Ishikawa (cell line): ENCODE data around the gene KATNAL1.

ENCODE experiments used
- CEBPB ChIP-seq: IDR thresholded peaks from 2 replicates; pipeline ENCODE4 v1.6.1; 2012
- EGR1 ChIP-seq: IDR thresholded peaks from 2 replicates; pipeline ENCODE4 v1.6.1; 2012
- EP300 ChIP-seq: IDR thresholded peaks from 2 replicates; pipeline ENCODE4 v1.6.1; 2012; ENCODE audit warnings: borderline replicate concordance
- FOXM1 ChIP-seq: IDR thresholded peaks from 2 replicates; pipeline ENCODE4 v1.6.1; 2012; ENCODE audit warnings: low read depth, borderline replicate concordance
- NFIC ChIP-seq: IDR thresholded peaks from 2 replicates; pipeline ENCODE4 v1.6.1; 2012
- RAD21 ChIP-seq: IDR thresholded peaks from 2 replicates; pipeline ENCODE4 v1.6.1; 2012; ENCODE audit warnings: low read depth
- TAF1 ChIP-seq: IDR thresholded peaks from 2 replicates; pipeline ENCODE4 v1.6.1; 2012; ENCODE audit warnings: low read depth, mild to moderate bottlenecking
- TCF12 ChIP-seq: IDR thresholded peaks from 2 replicates; pipeline ENCODE4 v1.6.1; 2012; ENCODE audit warnings: low read depth
- TEAD4 ChIP-seq: IDR thresholded peaks from 2 replicates; pipeline ENCODE4 v1.6.1; 2012
- YY1 ChIP-seq: IDR thresholded peaks from 2 replicates; pipeline ENCODE4 v1.6.1; 2012; ENCODE audit warnings: low read depth
- ZBTB7A ChIP-seq: IDR thresholded peaks from 2 replicates; pipeline ENCODE4 v1.6.1; 2012; ENCODE audit warnings: low read depth
- TF ChIP-seq, protein P1 (sequence below): IDR thresholded peaks from 2 replicates; pipeline ENCODE4 v1.6.1; 2012; ENCODE audit warnings: low read depth, mild to moderate bottlenecking
- TF ChIP-seq, protein P2 (sequence below): IDR thresholded peaks from 2 replicates; pipeline ENCODE4 v1.6.1; 2012

DNA sequence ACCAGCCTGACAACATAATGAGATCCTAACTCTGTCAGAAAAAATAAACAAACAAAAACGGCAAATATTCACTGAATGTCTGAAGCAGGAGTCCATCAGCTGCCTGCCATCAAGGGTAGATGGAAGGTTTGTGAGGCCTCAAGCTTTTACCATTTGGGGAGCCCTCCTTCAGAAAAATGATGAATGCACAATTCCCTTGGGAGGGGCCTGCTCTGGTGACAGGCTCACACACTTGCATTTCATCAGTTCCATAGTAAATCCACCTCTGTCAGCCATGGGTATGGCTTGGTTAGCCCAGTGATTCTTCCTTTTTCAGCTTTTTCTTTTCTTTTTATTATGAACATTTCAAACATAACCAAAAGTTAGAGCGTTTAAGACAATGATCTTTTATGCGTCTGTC, 26.3 kb upstream of the KATNAL1 start:
- TF ChIP-seq, protein P1, sequence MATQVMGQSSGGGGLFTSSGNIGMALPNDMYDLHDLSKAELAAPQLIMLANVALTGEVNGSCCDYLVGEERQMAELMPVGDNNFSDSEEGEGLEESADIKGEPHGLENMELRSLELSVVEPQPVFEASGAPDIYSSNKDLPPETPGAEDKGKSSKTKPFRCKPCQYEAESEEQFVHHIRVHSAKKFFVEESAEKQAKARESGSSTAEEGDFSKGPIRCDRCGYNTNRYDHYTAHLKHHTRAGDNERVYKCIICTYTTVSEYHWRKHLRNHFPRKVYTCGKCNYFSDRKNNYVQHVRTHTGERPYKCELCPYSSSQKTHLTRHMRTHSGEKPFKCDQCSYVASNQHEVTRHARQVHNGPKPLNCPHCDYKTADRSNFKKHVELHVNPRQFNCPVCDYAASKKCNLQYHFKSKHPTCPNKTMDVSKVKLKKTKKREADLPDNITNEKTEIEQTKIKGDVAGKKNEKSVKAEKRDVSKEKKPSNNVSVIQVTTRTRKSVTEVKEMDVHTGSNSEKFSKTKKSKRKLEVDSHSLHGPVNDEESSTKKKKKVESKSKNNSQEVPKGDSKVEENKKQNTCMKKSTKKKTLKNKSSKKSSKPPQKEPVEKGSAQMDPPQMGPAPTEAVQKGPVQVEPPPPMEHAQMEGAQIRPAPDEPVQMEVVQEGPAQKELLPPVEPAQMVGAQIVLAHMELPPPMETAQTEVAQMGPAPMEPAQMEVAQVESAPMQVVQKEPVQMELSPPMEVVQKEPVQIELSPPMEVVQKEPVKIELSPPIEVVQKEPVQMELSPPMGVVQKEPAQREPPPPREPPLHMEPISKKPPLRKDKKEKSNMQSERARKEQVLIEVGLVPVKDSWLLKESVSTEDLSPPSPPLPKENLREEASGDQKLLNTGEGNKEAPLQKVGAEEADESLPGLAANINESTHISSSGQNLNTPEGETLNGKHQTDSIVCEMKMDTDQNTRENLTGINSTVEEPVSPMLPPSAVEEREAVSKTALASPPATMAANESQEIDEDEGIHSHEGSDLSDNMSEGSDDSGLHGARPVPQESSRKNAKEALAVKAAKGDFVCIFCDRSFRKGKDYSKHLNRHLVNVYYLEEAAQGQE = no peak
- TF ChIP-seq CEBPB = no peak
- TF ChIP-seq RAD21 = no peak
- TF ChIP-seq, protein P2, sequence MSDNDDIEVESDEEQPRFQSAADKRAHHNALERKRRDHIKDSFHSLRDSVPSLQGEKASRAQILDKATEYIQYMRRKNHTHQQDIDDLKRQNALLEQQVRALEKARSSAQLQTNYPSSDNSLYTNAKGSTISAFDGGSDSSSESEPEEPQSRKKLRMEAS = no peak
- TF ChIP-seq EGR1 = no peak
- TF ChIP-seq TAF1 = no peak
- TF ChIP-seq ZBTB7A = no peak
- TF ChIP-seq TCF12 = no peak
- TF ChIP-seq NFIC = no peak
- TF ChIP-seq EP300 = no peak
- no peak for TF ChIP-seq FOXM1
- TF ChIP-seq YY1 = no peak
- TF ChIP-seq TEAD4 = no peak
